GM12878 (cell line): ENCODE measurements around the gene DRD3. TPM values are rescaled to one million over a fixed set of nuclear protein-coding genes. Genes with fewer than 3 reads are reported as not detected.

Experiments used
- ATAC-seq: fragments of 200-7000 bp; cut with Tn5 transposase; 3 replicates; pipeline ENCODE4 v1.9.1; 2020; ENCODE audit warnings: mild to moderate bottlenecking, moderate library complexity
- BruUV-seq: library from RNA; stranded (reverse); fragments of 400-500 nt; replicated peaks from 2 replicates; lab custom pipeline; 2021; lab: Mats Ljungman, UMichigan
- CTCF ChIA-PET: fragments of 300-600 bp; sonication (Branson Sonifier 250); formaldehyde crosslinking; extraction: SDS; loops from one replicate; lab custom pipeline; 2021; ENCODE audit warnings: inconsistent platforms; lab: Yijun Ruan, JAX
- POLR2A ChIA-PET: fragments of 350-600 bp; formaldehyde crosslinking; extraction: SDS; loops from one replicate; lab custom pipeline; 2021; ENCODE audit warnings: inconsistent platforms; lab: Charles Lee
- RAD21 ChIA-PET: fragments of 300-600 bp; sonication (Branson Sonifier 250); formaldehyde crosslinking; loops from one replicate; lab custom pipeline; 2023; ENCODE audit warnings: antibody characterized with exemption; ENCODE audit not compliant: unreplicated experiment; lab: Charles Lee
- SMC1A ChIA-PET: fragments of 300-600 bp; sonication (Branson Sonifier 250); formaldehyde crosslinking; loops from one replicate; lab custom pipeline; 2023; ENCODE audit not compliant: unreplicated experiment, uncharacterized antibody; lab: Charles Lee
- DNase-seq: peaks from one replicate; pipeline ENCODE4 v3.0.0-alpha.2; 2011; ENCODE audit warnings: low read depth, low spot score
- FAIRE-seq: peaks from 3 replicates; lab custom pipeline; 2011; peaks lifted over from hg19 to GRCh38; lab: Jason Lieb, UNC
- H2AFZ ChIP-seq: 2 replicates; pipeline ENCODE4 v1.6.0; 2011; ENCODE audit warnings: low read depth, low read length, control low read depth; ENCODE audit not compliant: control insufficient read depth
- H3K27ac ChIP-seq: 2 replicates; pipeline ENCODE4 v1.5.1; 2011; ENCODE audit warnings: control low read depth; ENCODE audit not compliant: control insufficient read depth, insufficient read depth
- H3K27me3 ChIP-seq, 2 experiments: replicated peaks in 1 of 2; 2 replicates each; pipeline versions ENCODE4 v1.6.0 to v1.6.1; 2011; ENCODE audit warnings: low read length in 1 of 2; ENCODE audit not compliant: control insufficient read depth in 2 of 2, insufficient read depth in 2 of 2
- H3K36me3 ChIP-seq, 2 experiments: 2 replicates each; pipeline ENCODE4 v1.5.1; 2011; ENCODE audit warnings: low read length in 1 of 2; ENCODE audit not compliant: control insufficient read depth in 2 of 2, insufficient read depth in 2 of 2
- H3K4me1 ChIP-seq: 2 replicates; pipeline ENCODE4 v1.6.1; 2011; ENCODE audit warnings: mild to moderate bottlenecking, low read length, moderate library complexity, mixed read lengths; ENCODE audit not compliant: control insufficient read depth, insufficient read depth
- H3K4me2 ChIP-seq: 2 replicates; pipeline ENCODE4 v1.6.0; 2011; ENCODE audit warnings: control low read depth; ENCODE audit not compliant: control insufficient read depth, insufficient read depth
- H3K4me3 ChIP-seq: fragments of 200-600 bp; sonication (generic); 2 replicates; pipeline ENCODE4 v1.5.1; 2016
- H3K79me2 ChIP-seq: 2 replicates; pipeline ENCODE4 v1.6.0; 2011; ENCODE audit warnings: low read length; ENCODE audit not compliant: control insufficient read depth, insufficient read depth
- H3K9ac ChIP-seq: 2 replicates; pipeline ENCODE4 v1.8.0; 2011; ENCODE audit warnings: low read length, control low read depth, mixed read lengths; ENCODE audit not compliant: control insufficient read depth, insufficient read depth
- H3K9me3 ChIP-seq: replicated peaks from 3 replicates; pipeline ENCODE4 v1.5.1; 2011; ENCODE audit warnings: mild to moderate bottlenecking, low read length; ENCODE audit not compliant: control insufficient read depth, insufficient read depth
- H4K20me1 ChIP-seq: 2 replicates; pipeline ENCODE4 v1.6.0; 2011; ENCODE audit not compliant: control insufficient read depth, insufficient read depth
- ATF7 ChIP-seq: fragments of 450-650 bp; IDR thresholded peaks from 2 replicates; pipeline ENCODE4 v1.6.1; 2016; ENCODE audit warnings: low read depth, mild to moderate bottlenecking
- BMI1 ChIP-seq: fragments of 450-650 bp; IDR thresholded peaks from 2 replicates; pipeline ENCODE4 v1.6.1; 2016; ENCODE audit warnings: mild to moderate bottlenecking, moderate library complexity, borderline replicate concordance
- CTCF ChIP-seq, 3 experiments: IDR thresholded peaks in 2 of 3; conservative IDR thresholded peaks in 1 of 3; 2 replicates each; pipeline ENCODE4 v1.5.1; 2011; ENCODE audit warnings: low read depth in 3 of 3, low read length in 3 of 3, mild to moderate bottlenecking in 3 of 3, control low read depth in 2 of 3, moderate library complexity in 2 of 3, inconsistent platforms in 1 of 3, mixed read lengths in 1 of 3; ENCODE audit not compliant: control insufficient read depth in 2 of 3, insufficient read depth in 1 of 3; ENCODE audit errors: extremely low read depth in 1 of 3
- EZH2 ChIP-seq: IDR thresholded peaks from 2 replicates; pipeline ENCODE4 v1.6.1; 2012; ENCODE audit warnings: low read depth, mild to moderate bottlenecking, control low read depth, inconsistent platforms, low read length, borderline replicate concordance; ENCODE audit not compliant: control insufficient read depth
- FOXK2 ChIP-seq: fragments of 450-650 bp; IDR thresholded peaks from 2 replicates; pipeline ENCODE4 v1.6.1; 2017; ENCODE audit warnings: mild to moderate bottlenecking, moderate library complexity
- FOXM1 ChIP-seq: IDR thresholded peaks from 2 replicates; pipeline ENCODE4 v1.6.1; 2012; ENCODE audit warnings: low read depth, mild to moderate bottlenecking, inconsistent platforms, low read length, moderate library complexity
- GATAD2B ChIP-seq: fragments of 450-650 bp; conservative IDR thresholded peaks from 2 replicates; pipeline ENCODE4 v1.6.1; 2017; ENCODE audit warnings: low read depth, mild to moderate bottlenecking, moderate library complexity
- IRF4 ChIP-seq: IDR thresholded peaks from 2 replicates; pipeline ENCODE4 v1.6.1; 2011; ENCODE audit warnings: low read depth, low read length
- JUNB ChIP-seq: IDR thresholded peaks from 2 replicates; pipeline ENCODE4 v1.6.1; 2016; ENCODE audit warnings: antibody characterized with exemption, mild to moderate bottlenecking
- PKNOX1 ChIP-seq: fragments of 450-650 bp; IDR thresholded peaks from 2 replicates; pipeline ENCODE4 v1.6.1; 2016; ENCODE audit warnings: mild to moderate bottlenecking
- POLR2AphosphoS2 ChIP-seq: IDR thresholded peaks from 2 replicates; pipeline ENCODE4 v1.6.1; 2011; ENCODE audit warnings: low read depth, mild to moderate bottlenecking, low read length, improper control_type of control experiment, moderate library complexity
- RAD21 ChIP-seq: IDR thresholded peaks from 2 replicates; pipeline ENCODE4 v1.6.1; 2011; ENCODE audit warnings: mild to moderate bottlenecking, low read depth, low read length, moderate library complexity; ENCODE audit not compliant: insufficient read depth
- RAD51 ChIP-seq: fragments of 450-650 bp; IDR thresholded peaks from 2 replicates; pipeline ENCODE4 v1.6.1; 2016; ENCODE audit warnings: moderate library complexity, mild to moderate bottlenecking, inconsistent platforms
- SMC3 ChIP-seq: IDR thresholded peaks from 2 replicates; pipeline ENCODE4 v1.6.1; 2011; ENCODE audit warnings: low read length, improper control_type of control experiment, borderline replicate concordance
- STAT3 ChIP-seq: IDR thresholded peaks from 2 replicates; pipeline ENCODE4 v1.6.1; 2011; ENCODE audit warnings: low read depth, low read length, improper control_type of control experiment
- WRNIP1 ChIP-seq: IDR thresholded peaks from 2 replicates; pipeline ENCODE4 v1.6.1; 2011; ENCODE audit warnings: low read depth, low read length, improper control_type of control experiment, borderline replicate concordance
- YBX1 ChIP-seq: fragments of 450-650 bp; IDR thresholded peaks from 2 replicates; pipeline ENCODE4 v1.6.1; 2016; ENCODE audit warnings: antibody characterized with exemption
- WGBS: methylation state at CpG from one replicate; pipeline ENCODE4 v1.1.6; 2016; ENCODE audit warnings: low lambda C conversion rate; ENCODE audit not compliant: insufficient replicate concordance, insufficient coverage; ENCODE audit errors: missing lambda C conversion rate; 5-methylcytosine and 5-hydroxymethylcytosine counted together
- in situ Hi-C: fragments of 300-500 bp; cut with MboI; formaldehyde crosslinking; loops from 9 replicates; pipeline ENCODE4 v1.14.3; 2018; ENCODE audit warnings: mixed read lengths
- intact Hi-C: fragments of 100-400 bp; cut with micrococcal nuclease; formaldehyde crosslinking; loops from one replicate; pipeline ENCODE4 v1.14.2; 2022; ENCODE audit not compliant: unreplicated experiment
- polyA plus RNA-seq, 11 experiments: library from polyadenylated mRNA; depleted of rRNA in 4 of 11; unstranded in 6 of 11; stranded (reverse) in 5 of 11; fragments of >200 nt; fragmentation: Nextera tagmentation in 4 of 11; fragmentation: Illumina TruSeq in 1 of 11; extraction: Ambion mirVana in 4 of 11; extraction: Trizol in 1 of 11; gene quantifications; 1 replicate in 1 of 11; 2 replicates in 10 of 11; pipeline versions ENCODE4 v1.2.1 to v1.2.3, GENCODE V29; 2011 to 2016; ENCODE audit warnings: inconsistent platforms in 2 of 11, missing spikeins in 2 of 11, low read depth in 1 of 11
- total RNA-seq, 4 experiments: library from RNA; depleted of rRNA in 3 of 4; stranded (reverse); fragments of >200 nt in 3 of 4; fragmentation: Illumina TruSeq in 1 of 4; extraction: Trizol in 1 of 4; gene quantifications; 2 replicates each; pipeline versions ENCODE4 v1.2.1 to v1.2.3, GENCODE V29; 2013 to 2021

Gene DRD3
- total and polyA plus RNA-seq, 10 of the 15 experiments (the other 5 are each of a cell fraction or from before 2014, with no cell fraction given): not detected

- Histone ChIP-seq H3K79me2 (no peaks in the 10 kb centered on the region), H3K27me3 (peaks cover 0 to 2% of the 10 kb centered on the region in 2 experiments; a peak in 1 of 4 replicates), H3K36me3 (no peaks in the 10 kb centered on the region)
- DNase-seq: no peak
- 3% methylated on average over 2 of the region's 2 CpGs for WGBS
- POLR2A ChIA-PET: no interaction called here
- TF ChIP-seq ATF7 (no peak), JUNB (no peak), FOXM1 (no peak), FOXK2 (no peak), PKNOX1 (no peak), BMI1 (no peak), RAD51 (no peak), GATAD2B (no peak), RAD21 (0 out of 2 replicates have a peak, but pooled peaks have one; percentile 11), EZH2 (no peak), WRNIP1 (no peak), SMC3 (peak; percentile 16; the same call in 1 of the 2 replicates), STAT3 (no peak), YBX1 (no peak), IRF4 (no peak), CTCF (IDR thresholded peaks at IDR 0.05 in 2 of 3, conservative IDR thresholded peaks at IDR 0.05 in 1 of 3; ENCODE audit: control insufficient read depth in 2 of 3, extremely low read depth in 1 of 3, insufficient read depth in 1 of 3, low read depth in 3 of 3, low read length in 3 of 3) (peak; percentile 24 to 46 (median 30); a peak in 5 of 6 replicates), POLR2AphosphoS2 (no peak)
- TF ChIP-seq, all 136 proteins: peak for 3
- in situ Hi-C loops: no loop called here
- peak; percentile 71 for ATAC-seq
- Histone ChIP-seq H3K4me2 (no peak overlapping the region), H3K4me1 (no peaks in the 10 kb centered on the region), H3K4me3 (no peak overlapping the region), H3K9ac (no peak overlapping the region), H3K9me3 (no peaks in the 10 kb centered on the region), H4K20me1 (no peaks in the 10 kb centered on the region), H2AFZ (no peak overlapping the region), H3K27ac (no peak overlapping the region)
- RAD21 ChIA-PET: no interaction called here
- intact Hi-C loops: no loop called here
- no TSS peak for BruUV-seq
- CTCF ChIA-PET: interaction anchor here (0.6 to 2.6 kb wide), 4 partner anchors 13 to 239 kb away, joined by 3 to 13 read pairs (median 4); no protein-coding TSS in a partner anchor
- no peak for FAIRE-seq
- SMC1A ChIA-PET: interaction anchor here (1.5 kb wide), 1 partner anchor 13 kb away, joined by 5 read pairs; no protein-coding TSS in a partner anchor
These were observed 723 bp upstream of the DRD3 start for GRCh38 chr3:114179575-114179974.
